HCT116 (cell line): Measurements from ENCODE around the gene PPY.

Source experiments
- CBX3 ChIP-seq: IDR thresholded peaks from 2 replicates; pipeline ENCODE4 v1.6.1; 2012; ENCODE audit warnings: low read depth
- EZH2phosphoT487 ChIP-seq: fragments of 200-600 bp; IDR thresholded peaks from 2 replicates; pipeline ENCODE4 v1.6.1; 2018; ENCODE audit warnings: antibody characterized with exemption, borderline replicate concordance
- POLR2AphosphoS5 ChIP-seq: IDR thresholded peaks from 2 replicates; pipeline ENCODE4 v1.6.1; 2011; ENCODE audit warnings: mild to moderate bottlenecking, low read depth, low read length, moderate library complexity
- TF ChIP-seq, protein P1 (sequence below), 3 experiments: fragments of 200-600 bp in 1 of 3; sonication (generic) in 1 of 3; IDR thresholded peaks in 2 of 3; conservative IDR thresholded peaks in 1 of 3; 2 replicates each; pipeline ENCODE4 v1.5.1; 2012 to 2017; ENCODE audit warnings: low read depth in 2 of 3, low read length in 2 of 3, antibody characterized with exemption in 1 of 3, borderline replicate concordance in 1 of 3, control low read depth in 1 of 3, mild to moderate bottlenecking in 1 of 3, mixed read lengths in 1 of 3, mixed run types in 1 of 3, moderate library complexity in 1 of 3; ENCODE audit not compliant: insufficient read depth in 1 of 3

DNA sequence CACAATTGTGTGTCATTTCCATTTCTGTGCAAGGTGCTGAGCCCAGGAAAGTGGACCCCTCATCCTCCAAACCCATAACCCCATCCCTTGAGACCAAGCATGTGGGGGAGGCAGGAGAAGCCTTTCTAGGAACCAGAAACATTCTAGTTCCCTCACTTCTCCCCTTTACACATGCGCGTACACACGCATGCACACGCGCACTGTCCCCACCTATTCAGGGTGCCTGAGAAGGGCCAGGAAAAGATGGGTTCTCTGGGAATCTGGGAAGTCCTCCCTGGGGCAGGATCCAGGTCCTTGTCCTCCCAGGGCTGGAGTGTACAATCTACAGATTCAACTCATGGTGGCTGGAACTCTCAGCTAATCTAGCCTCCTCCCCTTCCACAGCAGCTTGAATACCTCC lies 2.4 kb downstream of the PPY start:
- no peak for TF ChIP-seq POLR2AphosphoS5
- TF ChIP-seq, protein P1, sequence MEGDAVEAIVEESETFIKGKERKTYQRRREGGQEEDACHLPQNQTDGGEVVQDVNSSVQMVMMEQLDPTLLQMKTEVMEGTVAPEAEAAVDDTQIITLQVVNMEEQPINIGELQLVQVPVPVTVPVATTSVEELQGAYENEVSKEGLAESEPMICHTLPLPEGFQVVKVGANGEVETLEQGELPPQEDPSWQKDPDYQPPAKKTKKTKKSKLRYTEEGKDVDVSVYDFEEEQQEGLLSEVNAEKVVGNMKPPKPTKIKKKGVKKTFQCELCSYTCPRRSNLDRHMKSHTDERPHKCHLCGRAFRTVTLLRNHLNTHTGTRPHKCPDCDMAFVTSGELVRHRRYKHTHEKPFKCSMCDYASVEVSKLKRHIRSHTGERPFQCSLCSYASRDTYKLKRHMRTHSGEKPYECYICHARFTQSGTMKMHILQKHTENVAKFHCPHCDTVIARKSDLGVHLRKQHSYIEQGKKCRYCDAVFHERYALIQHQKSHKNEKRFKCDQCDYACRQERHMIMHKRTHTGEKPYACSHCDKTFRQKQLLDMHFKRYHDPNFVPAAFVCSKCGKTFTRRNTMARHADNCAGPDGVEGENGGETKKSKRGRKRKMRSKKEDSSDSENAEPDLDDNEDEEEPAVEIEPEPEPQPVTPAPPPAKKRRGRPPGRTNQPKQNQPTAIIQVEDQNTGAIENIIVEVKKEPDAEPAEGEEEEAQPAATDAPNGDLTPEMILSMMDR (IDR thresholded peaks at IDR 0.05 in 2 of 3, conservative IDR thresholded peaks at IDR 0.05 in 1 of 3; ENCODE audit: borderline replicate concordance in 1 of 3, insufficient read depth in 1 of 3, low read depth in 2 of 3, low read length in 2 of 3): no peak
- no peak for TF ChIP-seq CBX3
- no peak for TF ChIP-seq EZH2phosphoT487
